H9 (cell line): ENCODE results near the gene TAF15. TPM values are rescaled to one million over a fixed set of nuclear protein-coding genes. Genes with fewer than 3 reads are reported as not detected.

ENCODE experiments used
- DNase-seq: peaks from one replicate; pipeline ENCODE4 v3.0.0-alpha.2; 2017
- H2AFZ ChIP-seq: one replicate; pipeline ENCODE4 v1.6.1; 2013; ENCODE audit warnings: mild to moderate bottlenecking, low read length, control low read depth, moderate library complexity
- H2AK5ac ChIP-seq: 2 replicates; pipeline ENCODE4 v1.6.1; 2013; ENCODE audit warnings: low read length, control low read depth, mixed read lengths; ENCODE audit not compliant: insufficient read length
- H2BK120ac ChIP-seq: one replicate; pipeline ENCODE4 v1.6.1; 2013; ENCODE audit warnings: low read depth, mild to moderate bottlenecking, low read length, control low read depth, inconsistent platforms; ENCODE audit not compliant: poor library complexity, severe bottlenecking
- H2BK12ac ChIP-seq: 2 replicates; pipeline ENCODE4 v1.6.1; 2013; ENCODE audit warnings: low read length, control low read depth, mixed read lengths, low read depth; ENCODE audit not compliant: insufficient read length
- H2BK15ac ChIP-seq: 2 replicates; pipeline ENCODE4 v1.6.1; 2013; ENCODE audit warnings: low read depth, low read length, control low read depth
- H2BK20ac ChIP-seq: one replicate; pipeline ENCODE4 v1.6.1; 2013; ENCODE audit warnings: low read depth, mild to moderate bottlenecking, low read length, control low read depth, inconsistent platforms; ENCODE audit not compliant: poor library complexity, severe bottlenecking
- H2BK5ac ChIP-seq: 2 replicates; pipeline ENCODE4 v1.6.1; 2013; ENCODE audit warnings: low read length, control low read depth, mixed read lengths; ENCODE audit not compliant: insufficient read length
- H3K14ac ChIP-seq: 2 replicates; pipeline ENCODE4 v1.6.1; 2013; ENCODE audit warnings: low read length, control low read depth; ENCODE audit not compliant: insufficient read depth
- H3K18ac ChIP-seq: 2 replicates; pipeline ENCODE4 v1.6.1; 2013; ENCODE audit warnings: low read depth, mild to moderate bottlenecking, mixed read lengths, low read length, control low read depth; ENCODE audit not compliant: insufficient read length
- H3K23ac ChIP-seq: 2 replicates; pipeline ENCODE4 v1.6.1; 2013; ENCODE audit warnings: low read length, control low read depth, mixed read lengths, low read depth; ENCODE audit not compliant: insufficient read length
- H3K23me2 ChIP-seq: 2 replicates; pipeline ENCODE4 v1.6.1; 2013; ENCODE audit warnings: low read depth, mild to moderate bottlenecking, mixed read lengths, low read length, control low read depth; ENCODE audit not compliant: insufficient read length, poor library complexity, severe bottlenecking
- H3K27ac ChIP-seq: 2 replicates; pipeline ENCODE4 v1.5.1; 2013; ENCODE audit warnings: low read length, control low read depth, mixed read lengths, low read depth; ENCODE audit not compliant: insufficient read length
- H3K27me3 ChIP-seq: 2 replicates; pipeline ENCODE4 v1.6.1; 2013; ENCODE audit warnings: low read length, control low read depth, inconsistent platforms; ENCODE audit not compliant: insufficient read depth
- H3K4ac ChIP-seq: 2 replicates; pipeline ENCODE4 v1.6.1; 2013; ENCODE audit warnings: low read depth, mild to moderate bottlenecking, control low read depth, inconsistent platforms, low read length, moderate library complexity
- H3K4me1 ChIP-seq: 2 replicates; pipeline ENCODE4 v1.6.1; 2013; ENCODE audit warnings: low read length, control low read depth, inconsistent platforms; ENCODE audit not compliant: insufficient read depth
- H3K4me2 ChIP-seq: 2 replicates; pipeline ENCODE4 v1.6.1; 2013; ENCODE audit warnings: low read length, control low read depth, mixed read lengths; ENCODE audit not compliant: insufficient read length, insufficient read depth
- H3K56ac ChIP-seq: 2 replicates; pipeline ENCODE4 v1.6.1; 2013; ENCODE audit warnings: low read depth, mild to moderate bottlenecking, mixed read lengths, low read length, control low read depth; ENCODE audit not compliant: insufficient read length
- H3K79me1 ChIP-seq: 2 replicates; pipeline ENCODE4 v1.6.1; 2013; ENCODE audit warnings: low read depth, mild to moderate bottlenecking, moderate library complexity, low read length, control low read depth, inconsistent platforms; ENCODE audit not compliant: insufficient read depth, poor library complexity, severe bottlenecking
- H3K79me2 ChIP-seq: 2 replicates; pipeline ENCODE4 v1.6.1; 2013; ENCODE audit warnings: low read length, control low read depth, inconsistent platforms; ENCODE audit not compliant: insufficient read depth
- H3K9ac ChIP-seq: 2 replicates; pipeline ENCODE4 v1.6.1; 2013; ENCODE audit warnings: low read length, control low read depth, mixed read lengths; ENCODE audit not compliant: insufficient read length; ENCODE audit errors: extremely low read depth
- H3K9me3 ChIP-seq: one replicate; pipeline ENCODE4 v1.6.1; 2013; ENCODE audit warnings: low read depth, low read length, inconsistent platforms; ENCODE audit not compliant: control insufficient read depth
- H3T11ph ChIP-seq: one replicate; pipeline ENCODE4 v1.6.1; 2013; ENCODE audit warnings: mild to moderate bottlenecking, low read length, control low read depth, inconsistent platforms
- H4K20me1 ChIP-seq: one replicate; pipeline ENCODE4 v1.6.1; 2013; ENCODE audit not compliant: control insufficient read depth, insufficient read length, insufficient read depth
- H4K5ac ChIP-seq: 2 replicates; pipeline ENCODE4 v1.6.1; 2013; ENCODE audit warnings: low read depth, mild to moderate bottlenecking, mixed read lengths, low read length, control low read depth; ENCODE audit not compliant: insufficient read length
- H4K8ac ChIP-seq: replicated peaks from 2 replicates; pipeline ENCODE4 v1.6.1; 2013; ENCODE audit warnings: low read length, control low read depth, mixed read lengths, low read depth; ENCODE audit not compliant: insufficient read length
- H4K91ac ChIP-seq: 2 replicates; pipeline ENCODE4 v1.6.1; 2013; ENCODE audit warnings: low read depth, mild to moderate bottlenecking, moderate library complexity, mixed read lengths, low read length, control low read depth; ENCODE audit not compliant: insufficient read length
- H3K27ac Mint-ChIP-seq, 3 experiments: 2 replicates in 2 of 3; 3 replicates in 1 of 3; pipeline ENCODE4 v1.8.0; 2020 to 2021; ENCODE audit warnings: mixed read lengths in 3 of 3, mild to moderate bottlenecking in 1 of 3, moderate library complexity in 1 of 3
- H3K27me3 Mint-ChIP-seq: 2 replicates; pipeline ENCODE4 v1.8.0; 2021; ENCODE audit warnings: low read depth, mild to moderate bottlenecking, moderate library complexity, mixed read lengths
- H3K36me3 Mint-ChIP-seq, 3 experiments: 2 replicates in 2 of 3; 3 replicates in 1 of 3; pipeline ENCODE4 v1.8.0; 2020 to 2021; ENCODE audit warnings: low read depth in 3 of 3, mixed read lengths in 3 of 3; ENCODE audit not compliant: insufficient read depth in 1 of 3
- H3K4me1 Mint-ChIP-seq, 2 experiments: 2 replicates each; pipeline ENCODE4 v1.8.0; 2020; ENCODE audit warnings: mixed read lengths in 2 of 2
- H3K4me3 Mint-ChIP-seq, 2 experiments: 2 replicates in 1 of 2; 3 replicates in 1 of 2; pipeline ENCODE4 v1.8.0; 2020 to 2021; ENCODE audit warnings: mild to moderate bottlenecking in 2 of 2, mixed read lengths in 2 of 2, moderate library complexity in 1 of 2
- H3K9me3 Mint-ChIP-seq, 2 experiments: 2 replicates in 1 of 2; 3 replicates in 1 of 2; pipeline ENCODE4 v1.8.0; 2020; ENCODE audit warnings: mild to moderate bottlenecking in 2 of 2, mixed read lengths in 2 of 2, moderate library complexity in 1 of 2
- CTCF ChIP-seq: fragments of 200-600 bp; sonication (generic); conservative IDR thresholded peaks from 3 replicates; pipeline ENCODE4 v1.8.0; 2021; ENCODE audit warnings: antibody characterized with exemption, mild to moderate bottlenecking
- WGBS: extraction: QIAGEN DNeasy Blood & Tissue Kit; methylation state at CpG from one replicate; pipeline ENCODE4 v1.1.7; 2013; ENCODE audit warnings: missing lambda C conversion rate, low lambda C conversion rate, mixed read lengths; ENCODE audit not compliant: insufficient read length; ENCODE audit errors: extremely low coverage; 5-methylcytosine and 5-hydroxymethylcytosine counted together
- total RNA-seq: library from RNA; stranded (reverse); gene quantifications from 2 replicates; pipeline ENCODE4 v1.2.1, GENCODE V29; 2021

The TAF15 gene
- total RNA-seq, 1 experiment from 2014 or later: 304 TPM

- H3K56ac ChIP-seq: no peak overlapping the region
- no peaks in the 10 kb centered on the region for H3K9me3 ChIP-seq
- H3T11ph ChIP-seq: no peak overlapping the region
- H3K79me1 ChIP-seq: no peaks in the 10 kb centered on the region
- H3K14ac ChIP-seq: no peak overlapping the region; the same call in 1 of the 2 replicates
- Mint-ChIP-seq H3K9me3 (no peaks in the 10 kb centered on the region), H3K4me3 (no peak overlapping the region), H3K27ac (no peak overlapping the region), H3K36me3 (no peaks in the 10 kb centered on the region; a peak in 1 of 7 replicates), H3K4me1 (peaks cover 3% of the 10 kb centered on the region in 2 experiments; a peak in 2 of 4 replicates), H3K27me3 (no peaks in the 10 kb centered on the region)
- no peaks in the 10 kb centered on the region for H4K20me1 ChIP-seq
- no peak overlapping the region for H3K4me2 ChIP-seq
- H2BK15ac ChIP-seq: no peak overlapping the region
- no peak overlapping the region for H4K8ac ChIP-seq
- DNase-seq: no peak
- H4K5ac ChIP-seq: no peak overlapping the region
- H2BK120ac ChIP-seq: no peak overlapping the region
- H3K18ac ChIP-seq: no peak overlapping the region
- WGBS: no CpG with 5 or more reads among the region's 7 CpGs
- no peak overlapping the region for H3K23ac ChIP-seq
- no peaks in the 10 kb centered on the region for H3K27me3 ChIP-seq
- no peak overlapping the region for H2BK20ac ChIP-seq
- H3K79me2 ChIP-seq: no peaks in the 10 kb centered on the region
- H2AFZ ChIP-seq: no peak overlapping the region
- H2BK5ac ChIP-seq: no peak overlapping the region
- H3K4me1 ChIP-seq: no peaks in the 10 kb centered on the region
- H3K23me2 ChIP-seq: no peaks in the 10 kb centered on the region
- H4K91ac ChIP-seq: no peak overlapping the region
- no peak overlapping the region for H2BK12ac ChIP-seq
- TF ChIP-seq CTCF: no peak
- no peak overlapping the region for H3K27ac ChIP-seq
- H3K9ac ChIP-seq: no peak overlapping the region
- no peak overlapping the region for H3K4ac ChIP-seq
- H2AK5ac ChIP-seq: no peak overlapping the region
Measured at GRCh38 chr17:35864853-35865252, 55.6 kb downstream of the TAF15 start.
